HCT116 (cell line): ENCODE data around the gene CD96. TPM values are rescaled to one million over a fixed set of nuclear protein-coding genes. Genes with fewer than 3 reads are reported as not detected.

Experiments used
- ATAC-seq: fragments of 200-7000 bp; cut with Tn5 transposase; 2 replicates; pipeline ENCODE4 v1.9.1; 2020; ENCODE audit warnings: mild to moderate bottlenecking, moderate library complexity
- BruUV-seq: library from RNA; stranded (reverse); fragments of 400-500 nt; replicated peaks from 2 replicates; lab custom pipeline; 2021; lab: Mats Ljungman, UMichigan
- CTCF ChIA-PET: fragments of 300-600 bp; sonication (Branson Sonifier 250); formaldehyde crosslinking; loops from one replicate; lab custom pipeline; 2021; ENCODE audit warnings: antibody characterized with exemption; lab: Charles Lee
- POLR2A ChIA-PET: fragments of 300-600, 350-600 bp; sonication (Branson Sonifier 250); formaldehyde crosslinking; loops from one replicate; lab custom pipeline; 2021; ENCODE audit warnings: antibody characterized with exemption; lab: Charles Lee
- RAD21 ChIA-PET, 2 experiments: fragments of 300-600 bp; sonication (Branson Sonifier 250); formaldehyde crosslinking; loops; one replicate each; lab custom pipeline; 2023; ENCODE audit warnings: low total read pairs in 2 of 2; ENCODE audit not compliant: uncharacterized antibody in 2 of 2, unreplicated experiment in 2 of 2, low non-redundant PET in 1 of 2; lab: Charles Lee
- DNase-seq: peaks from one replicate; pipeline ENCODE4 v3.0.0-alpha.2; 2010; ENCODE audit warnings: low read depth, low spot score
- H2AFZ ChIP-seq: fragments of 200-600 bp; shearing (Covaris generic), sonication (generic); 2 replicates; pipeline ENCODE4 v1.6.1; 2017; ENCODE audit warnings: low read depth, mixed run types, mixed read lengths, antibody characterized with exemption, low read length; ENCODE audit not compliant: poor library complexity, severe bottlenecking
- H3K27ac ChIP-seq: 2 replicates; pipeline ENCODE4 v1.5.1; 2012; ENCODE audit warnings: low read depth, low read length
- H3K27me3 ChIP-seq: fragments of 200-600 bp; sonication (generic); 2 replicates; pipeline ENCODE4 v1.6.1; 2016; ENCODE audit warnings: mixed run types, low read length, mixed read lengths; ENCODE audit not compliant: insufficient read depth
- H3K36me3 ChIP-seq, 2 experiments: fragments of 200-500 bp in 1 of 2; fragments of 200-600 bp in 1 of 2; sonication (Bioruptor generic) in 1 of 2; sonication (generic) in 1 of 2; 2 replicates each; pipeline versions ENCODE4 v1.5.1 to v1.6.1; 2014 to 2016; ENCODE audit warnings: low read length in 2 of 2, inconsistent platforms in 1 of 2, mixed read lengths in 1 of 2, mixed run types in 1 of 2; ENCODE audit not compliant: insufficient read depth in 2 of 2, control insufficient read depth in 1 of 2
- H3K4me1 ChIP-seq, 2 experiments: fragments of 200-600 bp in 1 of 2; sonication (generic) in 1 of 2; 2 replicates each; pipeline versions ENCODE4 v1.5.1 to v1.6.1; 2012 to 2017; ENCODE audit warnings: low read length in 2 of 2, inconsistent platforms in 1 of 2, mild to moderate bottlenecking in 1 of 2, mixed read lengths in 1 of 2, mixed run types in 1 of 2, moderate library complexity in 1 of 2; ENCODE audit not compliant: insufficient read depth in 2 of 2, control insufficient read depth in 1 of 2
- H3K4me2 ChIP-seq: fragments of 200-600 bp; sonication (generic); 2 replicates; pipeline ENCODE4 v1.6.1; 2017; ENCODE audit warnings: mixed run types, low read length, mixed read lengths
- H3K4me3 ChIP-seq, 2 experiments: fragments of 200-600 bp in 1 of 2; sonication (generic) in 1 of 2; replicated peaks in 1 of 2; 2 replicates each; pipeline ENCODE4 v1.5.1; 2011 to 2016; ENCODE audit warnings: low read length in 2 of 2, control low read depth in 1 of 2, low read depth in 1 of 2, mild to moderate bottlenecking in 1 of 2, mixed read lengths in 1 of 2, mixed run types in 1 of 2
- H3K79me2 ChIP-seq: fragments of 200-600 bp; sonication (generic); 2 replicates; pipeline ENCODE4 v1.6.1; 2017; ENCODE audit warnings: mild to moderate bottlenecking, mixed run types, low read length, moderate library complexity, mixed read lengths; ENCODE audit not compliant: insufficient read depth
- H3K9ac ChIP-seq: fragments of 200-600 bp; sonication (generic); 2 replicates; pipeline ENCODE4 v1.6.1; 2016; ENCODE audit warnings: low read length, mixed read lengths
- H3K9me2 ChIP-seq: fragments of 200-600 bp; sonication (generic), shearing (Covaris generic); 2 replicates; pipeline ENCODE4 v1.6.1; 2017; ENCODE audit warnings: mixed run types, mild to moderate bottlenecking, moderate library complexity; ENCODE audit not compliant: insufficient read depth
- H3K9me3 ChIP-seq, 2 experiments: fragments of 200-500 bp in 1 of 2; fragments of 200-600 bp in 1 of 2; sonication (Bioruptor generic) in 1 of 2; sonication (generic) in 1 of 2; 2 replicates each; pipeline ENCODE4 v1.6.1; 2014 to 2017; ENCODE audit warnings: low read length in 2 of 2, mixed read lengths in 2 of 2, inconsistent platforms in 1 of 2, low read depth in 1 of 2, mild to moderate bottlenecking in 1 of 2, mixed run types in 1 of 2, moderate library complexity in 1 of 2; ENCODE audit not compliant: control insufficient read depth in 1 of 2, insufficient read depth in 1 of 2
- H4K20me1 ChIP-seq: fragments of 200-600 bp; sonication (generic), shearing (Covaris generic); 2 replicates; pipeline ENCODE4 v1.6.1; 2017; ENCODE audit warnings: mixed run types, mild to moderate bottlenecking, moderate library complexity; ENCODE audit not compliant: insufficient read depth
- ATF3 ChIP-seq: IDR thresholded peaks from 2 replicates; pipeline ENCODE4 v1.6.1; 2012
- CEBPB ChIP-seq: IDR thresholded peaks from 2 replicates; pipeline ENCODE4 v1.6.1; 2012; ENCODE audit warnings: low read depth
- CTCF ChIP-seq, 3 experiments: fragments of 200-600 bp in 1 of 3; sonication (generic) in 1 of 3; IDR thresholded peaks in 2 of 3; conservative IDR thresholded peaks in 1 of 3; 2 replicates each; pipeline ENCODE4 v1.5.1; 2012 to 2017; ENCODE audit warnings: low read depth in 2 of 3, low read length in 2 of 3, antibody characterized with exemption in 1 of 3, borderline replicate concordance in 1 of 3, control low read depth in 1 of 3, mild to moderate bottlenecking in 1 of 3, mixed read lengths in 1 of 3, mixed run types in 1 of 3, moderate library complexity in 1 of 3; ENCODE audit not compliant: insufficient read depth in 1 of 3
- ELF1 ChIP-seq: IDR thresholded peaks from 2 replicates; pipeline ENCODE4 v1.6.1; 2012; ENCODE audit warnings: low read depth, borderline replicate concordance
- EZH2 ChIP-seq: fragments of 200-600 bp; sonication (generic); IDR thresholded peaks from 2 replicates; pipeline ENCODE4 v1.6.1; 2017; ENCODE audit warnings: antibody characterized with exemption, mixed run types
- EZH2phosphoT487 ChIP-seq: fragments of 200-600 bp; IDR thresholded peaks from 2 replicates; pipeline ENCODE4 v1.6.1; 2018; ENCODE audit warnings: antibody characterized with exemption, borderline replicate concordance
- FOSL1 ChIP-seq: IDR thresholded peaks from 2 replicates; pipeline ENCODE4 v1.6.1; 2012; ENCODE audit warnings: low read depth
- JUND ChIP-seq: IDR thresholded peaks from 2 replicates; pipeline ENCODE4 v1.6.1; 2012
- MAX ChIP-seq: IDR thresholded peaks from 2 replicates; pipeline ENCODE4 v1.6.1; 2012
- POLR2A ChIP-seq: IDR thresholded peaks from 2 replicates; pipeline ENCODE4 v1.7.0; 2011; ENCODE audit warnings: borderline replicate concordance; ENCODE audit not compliant: insufficient read depth, insufficient read length; ENCODE audit errors: extremely low read depth
- POLR2AphosphoS5 ChIP-seq: IDR thresholded peaks from 2 replicates; pipeline ENCODE4 v1.6.1; 2011; ENCODE audit warnings: mild to moderate bottlenecking, low read depth, low read length, moderate library complexity
- RAD21 ChIP-seq: IDR thresholded peaks from 2 replicates; pipeline ENCODE4 v1.6.1; 2012; ENCODE audit warnings: low read depth, mild to moderate bottlenecking
- REST ChIP-seq: IDR thresholded peaks from 2 replicates; pipeline ENCODE4 v1.6.1; 2012; ENCODE audit warnings: low read depth
- SIN3A ChIP-seq: IDR thresholded peaks from 2 replicates; pipeline ENCODE4 v1.6.1; 2012; ENCODE audit warnings: low read depth
- SP1 ChIP-seq: IDR thresholded peaks from 2 replicates; pipeline ENCODE4 v1.6.1; 2012; ENCODE audit warnings: low read depth
- SRF ChIP-seq: IDR thresholded peaks from 2 replicates; pipeline ENCODE4 v1.6.1; 2012; ENCODE audit warnings: low read depth
- TCF7L2 ChIP-seq: IDR thresholded peaks from 2 replicates; pipeline ENCODE4 v1.7.0; 2011; ENCODE audit warnings: borderline replicate concordance, inconsistent platforms; ENCODE audit not compliant: insufficient read depth, insufficient read length; ENCODE audit errors: extremely low read depth
- YY1 ChIP-seq: IDR thresholded peaks from 2 replicates; pipeline ENCODE4 v1.6.1; 2011; ENCODE audit warnings: low read length, low read depth, moderate library complexity, mild to moderate bottlenecking; ENCODE audit not compliant: insufficient replicate concordance; ENCODE audit errors: extremely low read depth
- ZFX ChIP-seq: fragments of 450-650 bp; IDR thresholded peaks from 2 replicates; pipeline ENCODE4 v1.6.1; 2017
- ZNF274 ChIP-seq: fragments of 200-500 bp; sonication (Bioruptor generic); IDR thresholded peaks from 2 replicates; pipeline ENCODE4 v1.6.1; 2014; ENCODE audit warnings: mild to moderate bottlenecking, low read depth, low read length, inconsistent platforms
- intact Hi-C: fragments of 100-400 bp; cut with micrococcal nuclease; formaldehyde crosslinking; loops from 2 replicates; pipeline ENCODE4 v1.10.0; 2022
- total RNA-seq: library from RNA; stranded (reverse); gene quantifications from one replicate; pipeline ENCODE4 v1.2.1, GENCODE V29; 2021; ENCODE audit not compliant: unreplicated experiment

CD96 gene
- total RNA-seq, 1 experiment from 2014 or later = 0.42 TPM

- ATAC-seq (no peak; the same call in 1 of the 2 replicates), DNase-seq (no peak)
- ChIA-PET CTCF (no interaction called here), POLR2A (no interaction called here), RAD21 (no interaction called here)
- no peaks in the 10 kb centered on the region for H4K20me1 ChIP-seq
- H3K9me3 ChIP-seq = no peaks in the 10 kb centered on the region
- peaks cover 4 to 52% of the 10 kb centered on the region in 2 experiments for H3K4me1 ChIP-seq
- no TSS peak for BruUV-seq
- no peaks in the 10 kb centered on the region for H3K9me2 ChIP-seq
- no peak overlapping the region for H3K4me3 ChIP-seq
- intact Hi-C loops = no loop called here
- no peaks in the 10 kb centered on the region for H3K79me2 ChIP-seq
- H2AFZ ChIP-seq = no peak overlapping the region
- peak overlapping the region; percentile 12; the same call in 1 of the 2 replicates for H3K4me2 ChIP-seq
- TF ChIP-seq ZFX (no peak), EZH2 (no peak), RAD21 (no peak), MAX (no peak), TCF7L2 (no peak), ZNF274 (no peak), ELF1 (no peak), FOSL1 (no peak), ATF3 (no peak), CEBPB (no peak), JUND (no peak), POLR2AphosphoS5 (no peak), SIN3A (no peak), YY1 (no peak), CTCF (IDR thresholded peaks at IDR 0.05 in 2 of 3, conservative IDR thresholded peaks at IDR 0.05 in 1 of 3; ENCODE audit: borderline replicate concordance in 1 of 3, insufficient read depth in 1 of 3, low read depth in 2 of 3, low read length in 2 of 3) (no peak), SRF (no peak), REST (no peak), SP1 (no peak), POLR2A (no peak), EZH2phosphoT487 (no peak)
- TF ChIP-seq, all 23 proteins: peak for 0
- H3K9ac ChIP-seq = no peak overlapping the region
- no peaks in the 10 kb centered on the region for H3K27me3 ChIP-seq
- H3K36me3 ChIP-seq = no peaks in the 10 kb centered on the region
- no peak overlapping the region for H3K27ac ChIP-seq
Measured at GRCh38 chr3:111605018-111605417, 63.0 kb downstream of the CD96 start.
